CD4-positive, alpha-beta T cell treated with Interferon alpha-2 for 1 hour (primary cell): Measurements from ENCODE around the gene HS3ST1.

Experiments
- DNase-seq, 2 donors: peaks; one replicate each; pipeline ENCODE4 v3.0.0-alpha.2; 2020 to 2022

The HS3ST1 gene

DNA sequence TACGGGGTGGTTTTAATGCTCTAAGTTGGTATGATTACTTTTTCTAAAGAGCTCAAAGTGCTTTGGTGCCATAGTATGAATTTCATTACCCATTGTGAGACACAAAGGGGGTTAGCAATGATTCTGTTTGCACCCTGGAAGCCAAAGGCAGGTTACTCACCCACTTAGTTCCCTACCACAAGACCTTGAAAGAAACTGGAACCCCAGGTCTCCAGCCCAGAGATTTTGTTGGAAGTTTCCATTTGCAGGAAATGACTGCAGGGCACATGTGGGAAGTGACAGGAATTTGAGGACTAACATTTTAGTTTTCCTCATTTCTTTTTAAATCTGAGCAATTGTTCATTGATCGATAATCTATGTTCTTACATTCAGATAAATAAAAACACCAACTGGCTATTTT lies 1.8 kb upstream of the HS3ST1 start:
- DNase-seq, result no peak

DNA sequence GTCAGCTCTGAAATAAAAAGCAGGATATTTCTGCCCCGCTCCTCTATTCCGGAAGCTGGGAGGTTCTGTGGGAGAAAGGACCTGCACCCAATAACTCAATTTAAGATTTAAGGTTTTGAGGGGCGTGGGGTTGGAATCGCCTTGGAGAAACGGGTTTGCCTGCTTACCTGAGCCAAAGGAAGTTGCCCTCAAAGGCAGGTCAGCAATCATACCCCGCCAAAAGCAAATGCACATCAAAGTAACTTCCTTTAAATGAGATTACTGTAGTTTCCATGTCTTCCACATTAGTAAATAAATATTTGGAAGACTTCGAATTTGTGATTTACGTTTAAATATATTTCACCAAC lies 978 bp upstream of the HS3ST1 start:
- no peak for DNase-seq

DNA sequence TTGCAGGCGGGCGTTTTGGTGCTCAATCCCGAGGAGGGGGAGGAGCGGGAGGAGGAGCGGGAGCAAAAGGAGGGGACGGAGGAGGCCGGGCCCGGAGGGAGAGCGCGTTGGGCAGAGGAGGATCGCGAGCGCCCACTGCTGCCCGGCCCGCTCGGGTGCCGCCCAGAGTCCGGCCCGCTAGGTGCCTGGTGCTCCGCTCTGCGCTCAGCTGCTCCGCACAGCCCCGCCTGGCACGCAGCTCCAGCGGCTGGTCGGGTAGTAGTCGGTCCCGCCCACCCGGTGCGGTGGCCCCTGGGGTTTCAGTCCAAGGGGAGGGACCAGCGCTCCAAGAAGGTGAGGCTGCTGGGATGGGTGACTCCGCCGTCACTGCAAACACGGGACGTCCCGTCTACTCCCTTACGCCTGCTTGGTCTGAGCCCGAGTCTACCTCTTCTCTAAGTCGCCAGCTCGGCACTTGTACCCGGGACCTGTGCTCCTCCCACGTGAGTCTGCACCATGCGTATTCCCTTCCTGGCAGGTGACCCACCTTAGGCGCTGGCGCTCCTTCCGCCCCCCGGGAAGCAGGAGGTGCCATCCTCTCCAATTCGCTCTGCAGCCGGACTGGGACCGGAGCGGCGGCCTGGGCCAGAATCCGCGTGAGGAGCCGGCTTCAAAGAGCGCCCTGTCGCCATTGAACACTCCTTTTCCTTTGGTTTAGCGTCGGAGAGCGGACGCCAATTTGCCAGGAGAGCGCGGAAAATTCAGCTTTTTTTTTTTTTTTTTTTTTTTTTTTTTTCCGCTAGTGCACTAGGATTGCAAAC lies 405 bp upstream of the HS3ST1 start:
- peak; percentile 24 to 54 for DNase-seq

DNA sequence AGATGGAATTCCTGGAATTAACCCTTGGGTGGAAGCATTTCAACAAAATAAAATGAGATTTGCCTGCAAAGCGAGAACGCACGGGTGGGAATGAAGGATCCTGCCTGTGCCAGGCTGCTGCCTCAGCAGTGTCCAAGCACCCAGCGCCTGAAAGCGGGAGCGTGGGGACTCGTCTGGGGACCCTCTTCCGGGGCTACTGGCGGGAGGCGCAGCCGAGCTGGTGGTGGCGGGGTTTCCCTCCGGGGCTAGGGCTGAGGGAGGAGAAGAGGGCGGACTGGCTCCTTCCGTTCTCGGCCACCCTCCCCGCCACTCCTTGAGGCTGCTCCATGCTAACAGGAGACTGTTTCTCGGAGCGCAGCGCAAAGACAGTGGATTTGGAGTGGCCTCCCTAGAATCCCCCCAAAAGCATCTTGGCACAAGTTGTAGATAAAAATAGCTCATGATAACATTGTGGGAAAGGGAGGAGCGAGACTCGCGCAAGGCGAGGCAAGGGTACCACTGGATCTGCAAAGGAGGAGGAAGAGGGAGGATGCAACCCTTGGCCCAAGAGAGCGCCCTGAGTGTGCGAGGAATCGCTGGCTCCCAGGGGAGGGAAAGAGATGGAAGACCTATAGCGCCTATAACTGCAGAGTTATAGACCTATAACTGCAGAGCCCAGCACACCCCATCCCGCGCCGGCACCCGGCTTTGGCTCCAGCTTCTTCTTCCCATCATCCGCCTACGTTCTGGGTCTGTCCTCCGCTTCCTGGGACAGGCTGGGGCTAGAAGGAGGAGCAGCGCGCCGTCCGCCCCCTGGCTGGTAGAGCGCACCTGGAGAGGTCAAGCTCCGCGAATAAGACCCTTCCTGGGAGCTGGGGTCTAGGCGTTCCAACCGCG lies 1.3 kb downstream of the HS3ST1 start:
- DNase-seq, result no peak

DNA sequence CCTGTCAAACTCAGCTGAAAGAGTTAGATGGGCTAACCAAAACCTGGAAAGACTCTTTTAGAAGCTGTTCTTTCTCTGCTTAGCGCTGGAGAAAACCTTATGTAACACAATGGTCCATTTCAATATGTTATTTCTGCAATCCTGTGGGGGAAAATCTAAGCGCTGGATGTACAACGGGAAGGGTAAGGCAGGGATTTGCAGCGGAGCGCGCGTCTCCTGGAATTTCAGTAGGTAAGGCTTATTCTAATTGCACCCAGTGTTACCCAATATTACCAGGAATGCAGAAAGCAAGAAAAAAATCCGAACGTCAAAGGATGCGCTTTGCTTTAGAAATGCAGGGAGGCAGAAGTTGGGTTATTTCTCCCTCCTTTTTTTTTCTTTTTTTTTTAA lies 2.0 kb downstream of the HS3ST1 start:
- no peak for DNase-seq

DNA sequence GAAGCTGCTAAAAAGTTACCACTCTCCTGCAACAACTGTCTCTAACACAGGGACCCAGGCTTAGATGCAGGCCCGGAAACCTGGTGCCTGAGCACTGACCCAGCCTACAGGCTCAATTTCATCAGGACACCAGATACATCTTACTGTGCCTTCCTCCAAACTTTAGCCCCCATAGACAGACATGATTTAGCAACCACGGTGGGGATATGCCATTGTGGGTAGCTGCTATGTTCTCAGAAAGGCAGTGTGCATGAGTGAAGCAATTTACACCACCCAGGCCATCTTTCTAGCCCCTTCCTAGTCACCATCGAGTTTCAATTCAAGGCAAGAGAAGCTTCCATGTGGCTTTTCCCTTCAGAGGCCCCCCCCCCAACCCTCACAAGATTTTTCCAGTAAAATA lies 2.7 kb downstream of the HS3ST1 start:
- DNase-seq, result no peak

DNA sequence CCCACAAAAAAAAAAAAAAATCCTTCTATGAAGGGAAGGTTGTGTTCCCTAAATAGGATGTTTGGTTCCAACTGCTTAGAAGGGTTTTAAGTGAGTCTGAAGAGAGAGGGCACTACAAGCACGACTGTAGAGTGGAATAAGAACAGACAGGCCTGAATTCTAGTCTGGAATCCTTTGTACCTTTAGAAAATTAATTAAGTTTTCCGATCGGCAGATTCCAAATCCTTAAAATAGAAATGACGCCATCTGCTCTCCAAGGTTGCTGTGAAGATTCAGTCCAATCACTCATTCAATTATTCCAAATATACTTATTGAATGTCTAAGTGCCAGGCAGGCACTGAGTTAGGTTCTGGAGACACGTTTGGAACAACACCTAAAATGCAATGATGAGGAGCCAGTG lies 3.8 kb downstream of the HS3ST1 start:
- DNase-seq, result no peak

DNA sequence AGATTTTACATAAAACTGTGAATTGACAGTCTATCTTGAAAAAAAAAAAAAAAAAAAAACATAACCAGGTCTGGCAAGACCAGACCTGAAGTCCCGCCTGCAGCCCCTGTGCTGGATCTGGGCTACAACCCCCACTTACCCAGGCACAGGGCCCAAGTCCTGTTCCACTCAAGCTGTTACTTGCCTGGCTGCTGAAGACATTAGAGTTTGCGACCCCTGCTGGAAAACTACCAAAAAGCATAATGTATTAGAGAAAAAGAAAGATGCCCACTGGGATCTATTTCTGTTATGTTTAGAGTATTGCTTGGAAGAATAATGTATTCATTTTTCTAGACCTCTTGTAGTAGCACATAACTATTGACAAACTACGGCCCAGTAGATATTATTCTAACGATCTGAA lies 4.7 kb downstream of the HS3ST1 start:
- DNase-seq, result peak in 1 of 2 donors; percentile 36

DNA sequence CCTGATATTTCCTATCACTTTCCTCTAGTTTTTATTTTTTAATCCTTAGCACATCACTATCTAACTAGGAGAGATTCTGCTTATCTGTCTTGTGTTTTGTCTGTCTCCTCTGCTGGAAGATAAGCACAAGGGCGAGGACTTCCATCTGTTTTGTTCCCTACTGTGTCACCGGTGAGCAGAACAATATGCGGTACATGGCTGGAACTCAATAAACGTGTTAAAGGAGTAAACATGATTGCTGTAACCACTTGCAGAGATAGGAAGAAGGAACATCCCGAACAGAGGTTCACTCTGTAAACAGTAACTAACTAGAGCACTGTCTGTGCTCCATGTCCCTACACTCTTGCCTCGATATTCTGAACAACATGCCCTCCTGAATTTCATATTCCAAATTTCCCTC lies 5.2 kb downstream of the HS3ST1 start:
- no peak for DNase-seq

DNA sequence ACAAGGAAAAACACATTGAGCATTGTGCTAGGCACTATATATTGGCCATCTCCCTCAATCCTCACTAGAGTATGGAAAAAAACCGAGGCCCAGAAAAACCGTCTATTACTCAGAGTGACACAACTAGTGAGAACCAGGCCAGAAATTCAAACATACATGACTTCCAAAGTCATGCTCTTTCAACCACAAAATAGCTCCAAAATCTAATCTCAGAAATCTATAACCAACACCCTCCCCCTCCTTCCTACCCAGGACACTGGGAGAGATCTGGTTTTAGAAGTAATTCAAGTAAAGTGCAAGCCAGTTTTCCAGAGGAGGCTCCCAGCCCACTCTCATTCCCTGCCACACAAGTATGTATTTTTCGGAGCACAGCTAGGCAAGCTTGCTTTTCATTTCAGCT lies 7.6 kb downstream of the HS3ST1 start:
- no peak for DNase-seq

DNA sequence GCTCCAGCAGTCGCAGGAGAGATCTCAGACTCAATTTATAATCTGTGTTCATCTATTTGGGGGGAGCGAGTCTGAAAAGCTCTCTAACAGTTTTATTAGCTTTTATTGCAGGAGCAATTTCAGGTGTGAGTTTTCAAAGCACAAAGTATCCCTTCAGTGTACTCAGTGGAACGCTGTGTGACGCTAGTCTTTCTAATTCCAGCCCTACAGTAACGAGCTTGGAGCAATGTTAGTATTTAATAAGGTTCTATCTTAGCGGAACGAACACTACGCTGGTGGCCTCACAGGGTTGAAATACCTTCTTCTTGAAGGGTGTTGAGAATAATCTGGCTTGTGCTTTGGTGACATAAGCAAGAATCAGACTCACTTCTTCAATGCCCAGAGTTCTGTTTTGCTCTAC lies 8.4 kb downstream of the HS3ST1 start:
- DNase-seq, result no peak

DNA sequence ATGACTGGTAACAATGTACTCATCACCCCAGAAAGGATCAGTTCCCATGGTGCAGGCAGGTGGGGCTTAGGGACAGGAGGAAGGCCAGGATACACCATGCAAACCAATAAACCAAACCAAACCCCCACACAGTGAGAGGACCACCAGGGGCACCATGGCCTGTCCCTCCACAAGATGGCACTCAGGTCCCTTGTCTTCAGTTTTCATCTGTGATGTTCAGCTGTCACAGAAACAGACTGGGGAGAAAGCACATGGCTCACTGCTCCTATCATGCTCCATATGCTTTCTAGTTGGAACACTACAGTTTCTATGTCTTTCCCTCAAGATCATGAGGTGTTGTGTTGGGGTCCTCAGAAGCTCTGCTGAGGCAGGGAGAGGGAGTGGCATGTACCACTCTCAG lies 10.1 kb downstream of the HS3ST1 start:
- peak in 1 of 2 donors; percentile 24 for DNase-seq

DNA sequence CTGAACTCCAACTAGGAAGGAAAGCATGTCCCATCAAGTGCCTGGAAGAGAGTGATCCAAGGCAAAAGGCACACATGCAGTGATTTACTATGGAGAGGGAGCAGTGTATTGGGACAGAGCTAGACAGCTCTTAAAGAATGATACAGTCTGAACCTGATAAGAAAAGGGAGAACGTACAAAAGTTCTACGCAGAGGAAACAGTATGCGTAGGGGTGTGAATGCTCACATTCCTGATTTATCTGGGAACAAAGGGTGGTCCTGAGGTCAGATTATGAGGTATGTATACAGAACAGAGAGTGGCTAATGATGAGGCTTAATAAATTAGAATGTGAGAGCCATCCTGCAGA lies 12.0 kb downstream of the HS3ST1 start:
- DNase-seq, result no peak

DNA sequence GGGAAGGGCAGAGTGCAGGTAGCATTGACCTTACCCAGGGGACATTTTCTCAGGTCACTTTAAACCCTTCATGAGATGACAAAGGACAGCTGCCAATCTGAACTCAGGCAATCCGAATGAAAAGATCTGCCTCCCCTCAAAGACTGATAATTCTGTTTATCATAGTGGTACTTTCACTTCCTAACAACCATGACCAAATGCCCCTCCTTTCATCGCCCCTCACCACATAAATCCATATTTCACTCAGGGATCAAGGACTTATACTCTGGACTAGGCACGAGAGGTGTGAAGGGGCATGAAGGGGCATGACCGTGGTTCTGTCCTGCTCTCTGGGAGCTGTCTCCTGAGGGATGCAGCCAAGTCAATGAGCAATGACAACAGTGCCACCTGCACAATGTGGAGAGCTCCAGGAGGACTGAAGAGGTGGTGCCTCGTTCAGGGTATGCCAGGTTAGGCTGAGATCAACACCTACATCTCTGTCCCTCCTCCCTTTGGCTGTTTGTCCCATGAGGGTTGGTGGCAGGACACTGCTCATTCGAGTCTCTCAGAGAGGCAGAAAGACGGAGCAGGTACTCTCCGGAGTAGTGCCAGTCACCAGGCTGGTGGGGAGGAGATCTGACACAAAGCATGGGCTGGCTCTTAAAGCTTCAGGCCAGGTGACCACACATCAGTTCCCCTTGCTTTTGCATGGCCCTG lies 12.5 kb downstream of the HS3ST1 start:
- DNase-seq, result no peak

DNA sequence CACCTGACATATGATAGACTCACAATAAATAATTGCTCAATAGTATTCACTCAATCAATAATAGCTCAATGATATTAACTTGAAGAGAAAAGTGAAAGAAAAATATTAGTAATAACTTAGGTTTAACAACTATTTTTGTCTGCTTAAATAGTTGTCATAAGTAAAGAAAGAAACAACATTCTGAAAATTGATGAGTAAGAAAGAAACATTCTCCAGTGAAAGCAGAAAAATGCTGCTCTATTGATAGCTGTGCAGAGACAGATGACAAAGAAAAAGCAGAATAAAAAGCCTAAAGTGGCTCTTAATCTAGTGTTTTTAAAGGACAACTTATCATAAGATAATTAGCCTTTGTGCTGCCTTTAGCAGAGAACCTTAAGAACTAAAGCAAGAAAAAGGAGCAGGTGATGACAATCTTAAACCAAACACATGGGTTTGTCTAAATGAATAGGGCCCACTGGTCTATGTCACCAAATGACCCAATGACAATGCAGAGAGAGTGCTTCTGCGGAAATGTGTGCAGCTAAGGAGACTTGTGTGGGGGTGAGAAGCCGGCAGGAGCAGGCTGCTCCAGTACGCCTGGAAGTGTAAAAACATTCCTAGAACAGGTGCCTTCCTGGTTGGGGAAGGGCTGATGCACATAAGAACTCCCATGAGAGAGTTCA lies 13.2 kb downstream of the HS3ST1 start:
- DNase-seq, result no peak

DNA sequence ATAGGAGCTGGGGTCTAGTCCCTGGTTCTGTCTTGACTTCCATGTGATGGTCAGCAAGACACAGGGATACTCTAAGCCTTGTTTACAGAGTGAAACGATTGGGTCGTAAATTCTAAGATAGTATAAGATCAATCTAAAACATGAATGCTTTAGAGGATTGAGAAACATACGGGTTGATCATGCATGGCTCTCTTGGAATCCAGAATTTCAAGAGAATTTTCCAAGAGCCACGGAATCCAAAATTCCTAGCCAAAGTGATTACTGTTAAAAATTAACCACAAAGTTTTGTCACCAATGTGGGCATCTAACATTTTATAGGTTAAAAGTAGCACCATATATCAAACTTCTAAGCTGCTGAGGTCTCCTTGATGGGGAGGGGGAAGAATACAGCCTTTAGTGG lies 16.5 kb downstream of the HS3ST1 start:
- no peak for DNase-seq

DNA sequence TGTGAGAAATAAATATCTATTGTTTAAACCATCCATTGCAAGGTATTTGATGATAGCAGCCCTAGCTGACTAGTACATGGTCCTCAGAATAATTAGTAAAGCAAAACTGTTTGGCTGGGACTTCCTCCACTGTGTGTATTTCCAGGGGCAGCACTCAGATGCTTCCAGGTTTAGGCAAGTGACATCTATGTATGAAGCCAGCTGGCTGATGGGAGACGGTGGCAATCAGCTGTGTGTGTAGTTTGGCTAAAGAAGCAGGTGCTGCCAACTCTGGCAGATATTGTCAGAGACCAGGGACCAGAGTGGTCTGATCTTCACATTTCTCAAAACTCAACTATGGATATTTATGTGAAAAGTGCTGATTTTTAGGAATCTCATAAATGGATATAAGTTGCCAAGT lies 19.1 kb downstream of the HS3ST1 start:
- DNase-seq, result no peak

DNA sequence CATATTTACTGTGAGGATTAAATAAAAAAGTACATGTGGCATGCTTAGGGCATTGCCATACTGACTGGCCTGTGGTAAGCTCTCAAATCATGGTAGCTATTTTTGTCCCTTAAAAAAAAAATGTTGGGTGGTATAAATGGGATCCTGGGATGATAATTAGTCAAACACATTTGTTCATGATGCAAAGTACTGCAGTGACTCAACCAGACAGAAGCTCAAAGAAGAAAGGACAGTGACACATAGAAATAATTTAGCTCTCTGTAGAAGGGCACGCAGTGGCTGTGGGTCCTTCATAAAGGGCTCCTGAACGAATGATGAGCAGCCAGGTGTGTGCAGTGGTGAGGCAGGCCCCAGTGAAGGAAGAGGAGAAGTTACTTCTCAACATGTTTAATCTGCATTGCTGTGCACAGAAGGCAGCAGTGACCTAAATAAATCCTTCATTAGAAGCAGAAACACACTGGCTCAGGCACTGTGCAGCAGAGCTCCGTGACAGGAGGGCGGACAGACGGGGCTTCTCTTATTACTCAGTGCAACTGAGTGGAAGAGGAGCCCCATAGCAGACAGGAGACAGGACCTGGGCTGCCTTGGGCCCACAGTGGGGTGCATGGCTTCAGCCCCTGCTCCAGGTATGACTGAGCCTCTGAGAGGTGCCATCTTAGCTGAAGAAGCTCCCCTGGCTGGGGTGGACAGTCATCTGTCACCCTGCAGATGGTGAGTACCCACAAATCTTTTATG lies 20.3 kb downstream of the HS3ST1 start:
- DNase-seq, result no peak

DNA sequence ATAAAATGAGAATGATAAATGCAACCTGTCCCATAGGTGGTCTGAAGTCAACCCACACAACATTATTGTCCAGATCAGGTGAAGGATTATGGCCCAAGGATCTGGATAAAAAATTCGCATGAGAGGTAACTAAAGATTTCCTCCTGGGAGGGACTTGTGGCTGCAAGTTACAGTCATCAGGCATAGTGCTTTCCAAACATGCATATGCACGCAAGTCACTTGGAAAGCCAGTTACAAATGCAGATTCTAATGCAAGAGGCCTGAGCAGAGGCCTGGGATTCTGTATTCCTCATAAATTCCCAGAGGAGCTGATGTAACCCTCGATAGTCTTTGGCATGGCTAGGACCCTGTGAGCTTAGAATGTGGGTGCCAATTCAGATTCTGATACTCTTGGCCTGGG lies 21.1 kb downstream of the HS3ST1 start:
- DNase-seq, result no peak

DNA sequence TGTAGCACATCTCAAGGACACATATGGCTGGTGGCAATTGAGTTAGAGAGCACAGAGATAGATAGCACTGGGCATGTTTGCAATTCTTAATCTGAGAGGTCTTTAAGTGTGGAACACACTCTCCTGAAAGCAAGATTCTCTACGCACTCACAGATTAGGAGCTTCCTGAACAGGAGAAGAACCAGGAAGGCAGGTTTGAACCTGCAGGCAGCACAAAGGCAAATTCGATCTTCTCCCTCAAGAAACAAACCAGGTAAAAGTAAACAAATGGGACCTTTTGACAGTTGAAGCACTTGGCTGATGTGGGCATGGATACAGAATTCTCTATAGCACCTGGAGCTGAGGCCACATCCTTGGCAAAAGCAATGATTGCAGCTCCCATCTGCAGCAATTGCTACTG lies 24.3 kb downstream of the HS3ST1 start:
- no peak for DNase-seq

DNA sequence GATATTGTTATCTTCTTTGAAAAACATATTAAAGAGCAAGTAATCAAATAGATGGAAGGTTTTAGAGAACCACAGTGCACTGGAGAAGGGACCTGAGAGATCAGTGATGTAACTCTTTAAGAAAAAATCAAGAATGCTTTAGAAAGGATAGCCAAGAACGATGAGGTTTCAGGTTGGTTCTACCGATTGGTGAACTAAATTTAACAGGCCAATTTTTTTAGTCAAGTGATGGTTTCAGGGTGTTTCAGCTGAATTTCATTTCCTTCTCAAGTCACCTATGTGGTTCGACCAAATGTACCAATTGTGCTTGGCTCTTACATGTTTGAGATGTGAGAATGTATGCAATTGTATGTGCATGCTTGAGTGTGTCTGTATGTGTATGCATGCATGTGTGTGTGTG lies 26.5 kb downstream of the HS3ST1 start:
- DNase-seq, result no peak

DNA sequence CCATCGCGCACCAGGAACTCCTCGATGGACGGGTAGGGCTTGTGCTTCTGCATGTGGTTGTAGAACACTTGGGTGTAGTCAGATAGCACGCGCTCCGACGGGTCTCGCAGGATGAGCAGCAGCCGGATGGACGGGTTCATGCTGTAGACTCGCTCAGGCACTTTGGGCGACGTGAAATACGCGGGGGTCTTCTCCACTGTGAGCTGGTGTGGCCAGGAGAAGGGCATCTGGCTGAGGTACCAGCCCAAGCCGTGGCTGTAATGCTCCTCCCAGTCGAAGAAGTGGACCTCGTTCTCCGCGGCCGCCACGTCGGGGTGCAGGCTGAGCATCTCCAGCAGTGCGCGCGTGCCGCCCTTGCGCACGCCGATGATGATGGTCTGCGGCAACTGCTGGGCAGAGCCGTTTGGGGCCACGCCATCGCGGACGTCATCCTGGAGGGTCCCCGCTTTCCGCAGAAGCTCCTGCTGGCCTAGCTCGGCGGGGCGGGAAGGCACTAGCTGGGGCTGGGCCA lies 29.2 kb downstream of the HS3ST1 start:
- no peak for DNase-seq
